ENCODE data around the gene FBXL16.

FBXL16 gene

DNA sequence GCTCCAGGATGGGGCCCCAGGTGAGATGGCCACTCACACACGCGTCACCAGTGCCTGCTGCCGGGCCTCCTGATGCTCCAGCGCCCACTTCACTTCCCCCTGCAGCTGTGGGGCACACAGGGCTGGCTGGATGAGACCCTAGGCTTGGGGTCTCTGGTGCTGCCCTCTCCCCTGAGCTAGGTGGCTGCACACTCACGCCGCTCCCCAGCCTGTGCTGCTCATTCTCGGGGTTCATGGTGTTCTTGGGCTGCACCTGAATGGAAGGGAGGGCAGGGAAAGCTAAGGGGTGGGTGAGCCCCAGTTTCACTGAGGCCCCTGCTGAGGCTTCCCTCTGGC, 19.4 kb upstream of the FBXL16 start:
- H3K4me3 ChIP-seq (ENCODE audit: low read depth, low read length), result no peak overlapping the region
- H3K14ac ChIP-seq (ENCODE audit: low read length), result no peak overlapping the region
- H3K79me1 ChIP-seq (ENCODE audit: low read length), result peaks cover 12% of the 10 kb centered on the region
- no peak overlapping the region for H2AK5ac ChIP-seq (ENCODE audit: low read length)
- H3K4me1 ChIP-seq (ENCODE audit: control insufficient read depth in 1 of 2, insufficient read depth in 2 of 2, low read length in 2 of 2), result peaks cover 19 to 26% of the 10 kb centered on the region in 2 experiments
- H3K79me2 ChIP-seq (ENCODE audit: control insufficient read depth, insufficient read depth, low read length, poor library complexity), result peaks cover 6% of the 10 kb centered on the region
- WGBS (ENCODE audit: extremely low coverage, insufficient coverage, insufficient read length), result no CpG with 5 or more reads among the region's 7 CpGs
- no peak overlapping the region for H2BK12ac ChIP-seq (ENCODE audit: low read length)
- no peak overlapping the region for H4K8ac ChIP-seq (ENCODE audit: low read depth, low read length)
- H3K4ac ChIP-seq (ENCODE audit: low read depth, low read length), result no peak overlapping the region
- no peak overlapping the region for H2BK120ac ChIP-seq (ENCODE audit: insufficient read depth, low read length, poor library complexity)
- H3K4me2 ChIP-seq (ENCODE audit: low read length), result no peak overlapping the region
- H2BK5ac ChIP-seq (ENCODE audit: low read depth, low read length, poor library complexity), result no peak overlapping the region
- H2AFZ ChIP-seq (ENCODE audit: insufficient read depth, low read length, poor library complexity), result no peak overlapping the region
- peaks cover 0 to 5% of the 10 kb centered on the region in 2 experiments for H3K36me3 ChIP-seq (ENCODE audit: control insufficient read depth in 1 of 2, insufficient read depth in 2 of 2, low read length in 2 of 2)
- H3K23ac ChIP-seq (ENCODE audit: low read length), result no peak overlapping the region
- no peak overlapping the region for H3K18ac ChIP-seq (ENCODE audit: low read length)
- peaks cover 4% of the 10 kb centered on the region for H3K9me3 ChIP-seq (ENCODE audit: insufficient read depth, low read depth, low read length)
- peaks cover 7% of the 10 kb centered on the region for H3K27me3 ChIP-seq (ENCODE audit: insufficient read depth, low read length)
- no peak overlapping the region for H4K91ac ChIP-seq (ENCODE audit: low read depth, low read length)
- H4K12ac ChIP-seq (ENCODE audit: low read depth, low read length), result no peak overlapping the region
- H3K9ac ChIP-seq (ENCODE audit: low read length), result no peak overlapping the region
- H3K27ac ChIP-seq (ENCODE audit: low read depth, low read length), result no peak overlapping the region
- no peak for DNase-seq

- Histone ChIP-seq H3K27ac (ENCODE audit: low read depth, low read length) (no peak overlapping the region), H3K4ac (ENCODE audit: low read depth, low read length) (no peak overlapping the region), H3K4me2 (ENCODE audit: low read length) (no peak overlapping the region), H3K18ac (ENCODE audit: low read length) (no peak overlapping the region), H2AK5ac (ENCODE audit: low read length) (no peak overlapping the region), H3K27me3 (ENCODE audit: insufficient read depth, low read length) (peaks cover 7% of the 10 kb centered on the region), H3K9me3 (ENCODE audit: insufficient read depth, low read depth, low read length) (peaks cover 4% of the 10 kb centered on the region), H4K12ac (ENCODE audit: low read depth, low read length) (no peak overlapping the region), H3K36me3 (ENCODE audit: control insufficient read depth in 1 of 2, insufficient read depth in 2 of 2, low read length in 2 of 2) (peaks cover 0 to 3% of the 10 kb centered on the region in 2 experiments), H4K91ac (ENCODE audit: low read depth, low read length) (no peak overlapping the region), H2BK12ac (ENCODE audit: low read length) (no peak overlapping the region), H4K8ac (ENCODE audit: low read depth, low read length) (no peak overlapping the region), H2AFZ (ENCODE audit: insufficient read depth, low read length, poor library complexity) (no peak overlapping the region), H3K79me1 (ENCODE audit: low read length) (peaks cover 12% of the 10 kb centered on the region), H2BK120ac (ENCODE audit: insufficient read depth, low read length, poor library complexity) (no peak overlapping the region), H2BK5ac (ENCODE audit: low read depth, low read length, poor library complexity) (no peak overlapping the region), H3K23ac (ENCODE audit: low read length) (no peak overlapping the region), H3K79me2 (ENCODE audit: control insufficient read depth, insufficient read depth, low read length, poor library complexity) (peaks cover 6% of the 10 kb centered on the region), H3K9ac (ENCODE audit: low read length) (no peak overlapping the region), H3K4me1 (ENCODE audit: control insufficient read depth in 1 of 2, insufficient read depth in 2 of 2, low read length in 2 of 2) (peaks cover 22 to 29% of the 10 kb centered on the region in 2 experiments), H3K4me3 (ENCODE audit: low read depth, low read length) (no peak overlapping the region), H3K14ac (ENCODE audit: low read length) (no peak overlapping the region)
- no CpG with 5 or more reads among the region's 29 CpGs for WGBS (ENCODE audit: extremely low coverage, insufficient coverage, insufficient read length)
- peak; percentile 89 to 90 for DNase-seq
These were observed 18.8 kb upstream of the FBXL16 start for GRCh38 chr16:724188-725040.

DNA sequence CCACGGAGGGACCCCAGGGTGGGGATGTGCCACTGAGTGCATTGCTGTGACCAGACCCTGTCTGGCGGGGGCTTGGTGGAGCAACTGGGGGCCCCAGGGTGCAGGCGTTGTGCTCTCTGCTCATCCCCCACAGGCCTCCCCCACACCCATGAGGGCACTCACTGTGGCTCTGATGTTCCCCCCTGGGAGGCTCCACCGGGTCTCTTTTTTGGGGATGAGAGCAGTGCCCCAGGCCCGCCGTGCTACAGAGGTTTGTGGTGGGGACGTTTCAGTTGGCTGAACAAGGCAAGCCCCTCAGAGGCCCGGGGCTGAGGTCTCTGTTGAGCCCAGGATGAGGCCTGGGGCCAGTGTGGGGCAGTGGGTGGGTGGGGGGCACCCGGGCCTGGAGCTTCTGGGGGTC, 18.1 kb upstream of the FBXL16 start:
- Histone ChIP-seq H3K4me3 (ENCODE audit: low read depth, low read length) (no peak overlapping the region), H2AFZ (ENCODE audit: insufficient read depth, low read length, poor library complexity) (no peak overlapping the region), H3K9ac (ENCODE audit: low read length) (no peak overlapping the region), H4K12ac (ENCODE audit: low read depth, low read length) (no peak overlapping the region), H2AK5ac (ENCODE audit: low read length) (no peak overlapping the region), H3K79me2 (ENCODE audit: control insufficient read depth, insufficient read depth, low read length, poor library complexity) (peaks cover 6% of the 10 kb centered on the region), H3K27me3 (ENCODE audit: insufficient read depth, low read length) (peaks cover 7% of the 10 kb centered on the region), H3K23ac (ENCODE audit: low read length) (no peak overlapping the region), H3K27ac (ENCODE audit: low read depth, low read length) (no peak overlapping the region), H4K91ac (ENCODE audit: low read depth, low read length) (no peak overlapping the region), H3K9me3 (ENCODE audit: insufficient read depth, low read depth, low read length) (peaks cover 4% of the 10 kb centered on the region), H4K8ac (ENCODE audit: low read depth, low read length) (no peak overlapping the region), H2BK120ac (ENCODE audit: insufficient read depth, low read length, poor library complexity) (no peak overlapping the region), H3K36me3 (ENCODE audit: control insufficient read depth in 1 of 2, insufficient read depth in 2 of 2, low read length in 2 of 2) (peaks cover 0 to 3% of the 10 kb centered on the region in 2 experiments), H2BK12ac (ENCODE audit: low read length) (no peak overlapping the region), H3K18ac (ENCODE audit: low read length) (no peak overlapping the region), H3K4ac (ENCODE audit: low read depth, low read length) (no peak overlapping the region), H3K4me1 (ENCODE audit: control insufficient read depth in 1 of 2, insufficient read depth in 2 of 2, low read length in 2 of 2) (peaks cover 22 to 29% of the 10 kb centered on the region in 2 experiments), H3K14ac (ENCODE audit: low read length) (no peak overlapping the region), H3K79me1 (ENCODE audit: low read length) (peaks cover 12% of the 10 kb centered on the region), H3K4me2 (ENCODE audit: low read length) (no peak overlapping the region), H2BK5ac (ENCODE audit: low read depth, low read length, poor library complexity) (no peak overlapping the region)
- no peak for DNase-seq
- WGBS (ENCODE audit: extremely low coverage, insufficient coverage, insufficient read length), result no CpG with 5 or more reads among the region's 9 CpGs

- WGBS (ENCODE audit: extremely low coverage, insufficient coverage, insufficient read length), result no CpG with 5 or more reads among the region's 24 CpGs
- Histone ChIP-seq H3K9ac (ENCODE audit: low read length) (no peak overlapping the region), H3K4me2 (ENCODE audit: low read length) (no peak overlapping the region), H3K23ac (ENCODE audit: low read length) (no peak overlapping the region), H3K18ac (ENCODE audit: low read length) (no peak overlapping the region), H3K4me1 (ENCODE audit: control insufficient read depth in 1 of 2, insufficient read depth in 2 of 2, low read length in 2 of 2) (peaks cover 19 to 25% of the 10 kb centered on the region in 2 experiments), H4K91ac (ENCODE audit: low read depth, low read length) (no peak overlapping the region), H3K4me3 (ENCODE audit: low read depth, low read length) (no peak overlapping the region), H2AFZ (ENCODE audit: insufficient read depth, low read length, poor library complexity) (no peak overlapping the region), H3K79me1 (ENCODE audit: low read length) (peaks cover 9% of the 10 kb centered on the region), H2AK5ac (ENCODE audit: low read length) (no peak overlapping the region), H4K12ac (ENCODE audit: low read depth, low read length) (no peak overlapping the region), H3K27me3 (ENCODE audit: insufficient read depth, low read length) (peaks cover 7% of the 10 kb centered on the region), H3K36me3 (ENCODE audit: control insufficient read depth in 1 of 2, insufficient read depth in 2 of 2, low read length in 2 of 2) (peaks cover 0 to 3% of the 10 kb centered on the region in 2 experiments), H3K79me2 (ENCODE audit: control insufficient read depth, insufficient read depth, low read length, poor library complexity) (peaks cover 6% of the 10 kb centered on the region), H2BK12ac (ENCODE audit: low read length) (no peak overlapping the region), H3K14ac (ENCODE audit: low read length) (no peak overlapping the region), H2BK5ac (ENCODE audit: low read depth, low read length, poor library complexity) (no peak overlapping the region), H3K9me3 (ENCODE audit: insufficient read depth, low read depth, low read length) (peaks cover 4% of the 10 kb centered on the region), H4K8ac (ENCODE audit: low read depth, low read length) (no peak overlapping the region), H2BK120ac (ENCODE audit: insufficient read depth, low read length, poor library complexity) (no peak overlapping the region), H3K4ac (ENCODE audit: low read depth, low read length) (no peak overlapping the region), H3K27ac (ENCODE audit: low read depth, low read length) (no peak overlapping the region)
- no peak for DNase-seq
These were observed 17.4 kb upstream of the FBXL16 start for GRCh38 chr16:722835-723633.
